HEK293T (cell line): ENCODE data around the gene PTPN1.

ENCODE experiments used
- BHLHE40 ChIP-seq: fragments of 450-650 bp; IDR thresholded peaks from 2 replicates; pipeline ENCODE4 v1.6.1; 2016; ENCODE audit warnings: mild to moderate bottlenecking, moderate library complexity, borderline replicate concordance
- ELF4 ChIP-seq: fragments of 450-650 bp; IDR thresholded peaks from 2 replicates; pipeline ENCODE4 v1.6.1; 2017; ENCODE audit warnings: antibody characterized with exemption
- FOXA1 ChIP-seq: fragments of 450-650 bp; IDR thresholded peaks from 2 replicates; pipeline ENCODE4 v1.6.1; 2016; ENCODE audit warnings: mild to moderate bottlenecking
- FOXK2 ChIP-seq: fragments of 450-650 bp; IDR thresholded peaks from 2 replicates; pipeline ENCODE4 v1.6.1; 2016; ENCODE audit warnings: mild to moderate bottlenecking
- FOXM1 ChIP-seq: fragments of 450-650 bp; IDR thresholded peaks from 2 replicates; pipeline ENCODE4 v1.6.1; 2017; ENCODE audit warnings: mild to moderate bottlenecking, borderline replicate concordance
- HDGF ChIP-seq: fragments of 450-650 bp; IDR thresholded peaks from 2 replicates; pipeline ENCODE4 v1.6.1; 2017; ENCODE audit warnings: antibody characterized with exemption, borderline replicate concordance
- SP1 ChIP-seq: fragments of 450-650 bp; IDR thresholded peaks from 2 replicates; pipeline ENCODE4 v1.6.1; 2017

DNA sequence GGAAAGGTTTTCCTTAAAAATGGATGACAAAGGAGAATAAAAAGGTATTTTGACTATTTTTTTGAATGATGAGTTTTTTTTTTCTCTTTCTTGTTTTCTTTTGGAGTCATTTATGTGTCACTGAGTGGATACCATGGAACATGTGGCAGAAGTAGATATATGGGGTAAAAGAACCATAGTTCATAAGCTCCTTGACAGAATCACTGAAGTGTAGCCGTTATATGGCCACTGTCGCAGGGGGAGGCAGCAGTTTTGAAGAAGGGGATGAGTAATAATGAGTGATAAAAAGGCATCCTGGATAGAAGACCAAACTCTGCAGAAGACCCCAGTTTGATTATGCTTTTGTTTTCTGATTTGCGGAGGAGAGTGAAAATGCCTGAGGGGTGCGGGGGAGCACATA is 15.5 kb downstream of the PTPN1 start:
- no peak for TF ChIP-seq ELF4
- no peak for TF ChIP-seq FOXM1
- no peak for TF ChIP-seq SP1
- TF ChIP-seq BHLHE40: no peak
- no peak for TF ChIP-seq FOXA1
- no peak for TF ChIP-seq FOXK2
- no peak for TF ChIP-seq HDGF
